B cell (primary cell): ENCODE results near the gene PHACTR3. TPM values are rescaled to one million over a fixed set of nuclear protein-coding genes. Genes with fewer than 3 reads are reported as not detected.

Experiments used
- ATAC-seq: fragments of 200-7000 bp; cut with Tn5 transposase; one replicate; pipeline ENCODE4 v1.10.0; 2021; ENCODE audit warnings: low read depth, mild to moderate bottlenecking, moderate number of reproducible peaks, moderate library complexity
- CTCF ChIA-PET: fragments of 350-600 bp; sonication (Branson Sonifier 250); formaldehyde crosslinking; loops from one replicate; lab custom pipeline; 2021; ENCODE audit warnings: antibody characterized with exemption, inconsistent platforms; lab: Charles Lee
- POLR2A ChIA-PET: fragments of 350-600 bp; sonication (Branson Sonifier 250); formaldehyde crosslinking; loops from one replicate; lab custom pipeline; 2021; ENCODE audit warnings: antibody characterized with exemption; lab: Charles Lee
- DNase-seq: peaks from one replicate; pipeline ENCODE4 v3.0.0; 2013
- H2AFZ ChIP-seq: 2 replicates; pipeline ENCODE4 v1.6.1; 2012; ENCODE audit warnings: mild to moderate bottlenecking, low read depth, low read length; ENCODE audit not compliant: insufficient read depth, poor library complexity, severe bottlenecking
- H3K27ac ChIP-seq, 2 donors: 1 replicate in 1 of 2; 2 replicates in 1 of 2; pipeline ENCODE4 v1.5.1; 2012 to 2013; ENCODE audit warnings: low read length in 2 of 2, mild to moderate bottlenecking in 2 of 2, moderate library complexity in 1 of 2
- H3K27me3 ChIP-seq, 4 experiments: fragments of 200-600 bp in 1 of 4; sonication (generic) in 1 of 4; replicated peaks in 1 of 4; 1 replicate in 2 of 4; 2 replicates in 2 of 4; pipeline versions ENCODE4 v1.6.1 to v1.7.0; 2013 to 2016; ENCODE audit warnings: low read length in 3 of 4, mild to moderate bottlenecking in 2 of 4, mixed read lengths in 1 of 4, moderate library complexity in 1 of 4; ENCODE audit not compliant: insufficient read depth in 4 of 4, control insufficient read depth in 3 of 4; ENCODE audit errors: control extremely low read depth in 1 of 4
- H3K36me3 ChIP-seq, 2 experiments: replicated peaks in 1 of 2; 1 replicate in 1 of 2; 2 replicates in 1 of 2; pipeline versions ENCODE4 v1.6.1 to v1.7.1; 2013; ENCODE audit warnings: low read length in 1 of 2; ENCODE audit not compliant: insufficient read depth in 2 of 2, control insufficient read depth in 1 of 2; ENCODE audit errors: control extremely low read depth in 1 of 2, extremely low read depth in 1 of 2
- H3K4me1 ChIP-seq, 2 donors: fragments of 200-600 bp in 1 of 2; sonication (generic) in 1 of 2; 1 replicate in 1 of 2; 2 replicates in 1 of 2; pipeline versions ENCODE4 v1.5.1 to v1.6.1; 2013 to 2017; ENCODE audit warnings: low read length in 2 of 2; ENCODE audit not compliant: control insufficient read depth in 2 of 2, insufficient read depth in 2 of 2
- H3K4me2 ChIP-seq: replicated peaks from 2 replicates; pipeline ENCODE3; 2012; ENCODE audit warnings: mild to moderate bottlenecking, low read depth, low read length; ENCODE audit not compliant: poor library complexity, severe bottlenecking
- H3K4me3 ChIP-seq, 5 experiments: fragments of 200-600 bp in 1 of 5; sonication (generic) in 1 of 5; 1 replicate in 3 of 5; 2 replicates in 2 of 5; pipeline versions ENCODE4 v1.5.1 to v1.7.0; 2011 to 2016; ENCODE audit warnings: low read length in 4 of 5, mild to moderate bottlenecking in 4 of 5, low read depth in 2 of 5, control low read depth in 1 of 5, moderate library complexity in 1 of 5; ENCODE audit not compliant: insufficient read depth in 1 of 5; ENCODE audit errors: control extremely low read depth in 1 of 5, extremely low read depth in 1 of 5
- H3K79me2 ChIP-seq: fragments of 200-600 bp; sonication (generic); one replicate; pipeline ENCODE4 v1.6.0; 2016; ENCODE audit warnings: low read length; ENCODE audit not compliant: control insufficient read depth, insufficient read depth
- H3K9ac ChIP-seq: fragments of 200-600 bp; sonication (generic); 2 replicates; pipeline ENCODE4 v1.6.1; 2017; ENCODE audit warnings: mild to moderate bottlenecking, low read length, moderate library complexity
- H3K9me3 ChIP-seq, 3 donors: one replicate each; pipeline versions ENCODE4 v1.6.1 to v1.7.1; 2013; ENCODE audit warnings: low read length in 2 of 3; ENCODE audit not compliant: control insufficient read depth in 2 of 3, insufficient read depth in 1 of 3; ENCODE audit errors: control extremely low read depth in 1 of 3
- H4K20me1 ChIP-seq: 2 replicates; pipeline ENCODE4 v1.6.0; 2012; ENCODE audit warnings: mild to moderate bottlenecking, low read length; ENCODE audit not compliant: insufficient read depth, control insufficient read depth, poor library complexity, severe bottlenecking
- H3K27ac Mint-ChIP-seq: one replicate; pipeline ENCODE4 v1.8.0; 2021; ENCODE audit warnings: mixed read lengths
- H3K27me3 Mint-ChIP-seq: one replicate; pipeline ENCODE4 v1.8.0; 2021; ENCODE audit warnings: mixed read lengths
- H3K4me1 Mint-ChIP-seq: one replicate; pipeline ENCODE4 v1.8.0; 2021; ENCODE audit warnings: mixed read lengths
- H3K4me3 Mint-ChIP-seq: one replicate; pipeline ENCODE4 v1.8.0; 2021; ENCODE audit warnings: mixed read lengths
- H3K9me3 Mint-ChIP-seq: one replicate; pipeline ENCODE4 v1.8.0; 2022; ENCODE audit warnings: mixed read lengths; ENCODE audit not compliant: insufficient read depth
- CTCF ChIP-seq: fragments of 200-600 bp; IDR thresholded peaks from one replicate; pipeline ENCODE4 v1.8.0; 2022; ENCODE audit warnings: antibody characterized with exemption, mild to moderate bottlenecking
- EZH2 ChIP-seq: IDR thresholded peaks from 2 replicates; pipeline ENCODE4 v1.6.1; 2012; ENCODE audit warnings: borderline replicate concordance, low read depth, mild to moderate bottlenecking, moderate library complexity, low read length; ENCODE audit not compliant: insufficient read depth, poor library complexity, severe bottlenecking
- WGBS: methylation state at CpG from one replicate; pipeline ENCODE4 v1.1.5; 2013; ENCODE audit warnings: missing lambda C conversion rate; ENCODE audit not compliant: insufficient coverage; 5-methylcytosine and 5-hydroxymethylcytosine counted together
- intact Hi-C: fragments of 100-400 bp; cut with micrococcal nuclease; formaldehyde crosslinking; loops from one replicate; pipeline ENCODE4 v1.10.0; 2022
- polyA plus RNA-seq: library from polyadenylated mRNA; depleted of rRNA; stranded (reverse); fragments of >200 nt; gene quantifications from 2 replicates; pipeline ENCODE4 v1.2.3, GENCODE V29; 2012
- total RNA-seq, 2 donors: library from RNA; stranded (reverse); fragments of 120-200 nt in 1 of 2; gene quantifications; 1 replicate in 1 of 2; 2 replicates in 1 of 2; pipeline versions ENCODE4 v1.2.3 to v1.2.4, GENCODE V29; 2013 to 2022

The PHACTR3 gene
- total and polyA plus RNA-seq, 2 donors (not counting 1 experiment from before 2014, with no cell fraction given): not detected

GRCh38 chr20:59684685-59685242, 80.4 kb downstream of the PHACTR3 start:
- Histone ChIP-seq H3K4me2 (no peak overlapping the region), H3K9ac (no peak overlapping the region), H3K27ac (no peak overlapping the region), H2AFZ (no peak overlapping the region), H3K4me1 (no peaks in the 10 kb centered on the region), H3K4me3 (no peak overlapping the region), H3K79me2 (no peaks in the 10 kb centered on the region), H3K36me3 (no peaks in the 10 kb centered on the region), H3K9me3 (peaks cover 0 to 7% (median 0%) of the 10 kb centered on the region in 3 donors), H3K27me3 (no peaks in the 10 kb centered on the region), H4K20me1 (no peaks in the 10 kb centered on the region)
- Mint-ChIP-seq H3K4me3 (no peak overlapping the region), H3K27ac (no peak overlapping the region), H3K27me3 (peaks cover 4% of the 10 kb centered on the region), H3K4me1 (no peaks in the 10 kb centered on the region), H3K9me3 (no peaks in the 10 kb centered on the region)
- 84% methylated on average over 7 of the region's 9 CpGs for WGBS
- ATAC-seq: no peak
- ChIA-PET CTCF (no interaction called here), POLR2A (no interaction called here)
- intact Hi-C loops: no loop called here
- TF ChIP-seq CTCF (no peak), EZH2 (no peak)
- no peak for DNase-seq

GRCh38 chr20:59686404-59687346, 82.3 kb downstream of the PHACTR3 start:
- ATAC-seq (no peak), DNase-seq (no peak)
- intact Hi-C loops: no loop called here
- Mint-ChIP-seq H3K4me3 (no peak overlapping the region), H3K9me3 (no peaks in the 10 kb centered on the region), H3K4me1 (no peaks in the 10 kb centered on the region), H3K27me3 (no peaks in the 10 kb centered on the region), H3K27ac (no peak overlapping the region)
- no peaks in the 10 kb centered on the region for H4K20me1 ChIP-seq
- H3K27me3 ChIP-seq: no peaks in the 10 kb centered on the region
- H3K4me3 ChIP-seq: no peak overlapping the region
- CTCF ChIA-PET: no interaction called here
- H2AFZ ChIP-seq: no peak overlapping the region
- no peaks in the 10 kb centered on the region for H3K4me1 ChIP-seq
- H3K79me2 ChIP-seq: no peaks in the 10 kb centered on the region
- H3K36me3 ChIP-seq: no peaks in the 10 kb centered on the region
- H3K9me3 ChIP-seq: peaks cover 0 to 7% (median 0%) of the 10 kb centered on the region in 3 donors
- H3K27ac ChIP-seq: no peak overlapping the region
- no peak for TF ChIP-seq CTCF
- TF ChIP-seq EZH2: no peak
- no peak overlapping the region for H3K4me2 ChIP-seq
- H3K9ac ChIP-seq: no peak overlapping the region
- WGBS: 94% methylated on average over 7 of the region's 7 CpGs
- POLR2A ChIA-PET: no interaction called here
